GM23338 (cell line): ENCODE results near the gene NLRP6.

Experiments used
- CREB1 ChIP-seq: fragments of 250-450 bp; sonication (Bioruptor Pico); IDR thresholded peaks from 2 replicates; pipeline ENCODE4 v1.5.0; 2020; ENCODE audit warnings: low read depth, mild to moderate bottlenecking, moderate library complexity
- EZH2 ChIP-seq: fragments of 200-600 bp; sonication (generic); IDR thresholded peaks from one replicate; pipeline ENCODE4 v1.8.0; 2017; ENCODE audit warnings: antibody characterized with exemption, mild to moderate bottlenecking, low read depth; ENCODE audit not compliant: unreplicated experiment
- EZH2phosphoT487 ChIP-seq: fragments of 200-600 bp; sonication (generic); IDR thresholded peaks from one replicate; pipeline ENCODE4 v1.8.1; 2018; ENCODE audit warnings: antibody characterized with exemption; ENCODE audit not compliant: unreplicated experiment
- JUNB ChIP-seq: IDR thresholded peaks from one replicate; pipeline ENCODE4 v1.6.1; 2016; ENCODE audit warnings: antibody characterized with exemption; ENCODE audit not compliant: unreplicated experiment
- NANOG ChIP-seq: IDR thresholded peaks from 2 replicates; pipeline ENCODE4 v1.6.1; 2016; ENCODE audit warnings: antibody characterized with exemption, borderline replicate concordance
- POLR2AphosphoS5 ChIP-seq: IDR thresholded peaks from 2 replicates; pipeline ENCODE4 v1.6.1; 2016; ENCODE audit warnings: antibody characterized with exemption, low read depth
- STAT1 ChIP-seq: IDR thresholded peaks from one replicate; pipeline ENCODE4 v1.6.1; 2016; ENCODE audit warnings: antibody characterized with exemption; ENCODE audit not compliant: unreplicated experiment
- ZNF114 ChIP-seq: fragments of 250-450 bp; sonication (Bioruptor Pico); IDR thresholded peaks from 2 replicates; pipeline ENCODE4 v1.5.0; 2020; ENCODE audit warnings: mild to moderate bottlenecking, moderate library complexity
- ZNF331 ChIP-seq: fragments of 250-450 bp; sonication (Bioruptor Pico); IDR thresholded peaks from 2 replicates; pipeline ENCODE4 v1.5.0; 2020; ENCODE audit warnings: low read depth, mild to moderate bottlenecking, moderate library complexity
- TF ChIP-seq, protein P1 (sequence below), 2 experiments: fragments of 200-600 bp in 1 of 2; sonication (generic) in 1 of 2; conservative IDR thresholded peaks; 2 replicates each; pipeline versions ENCODE4 v1.5.1 to v1.6.1; 2016 to 2017; ENCODE audit warnings: antibody characterized with exemption in 2 of 2, low read depth in 2 of 2, mild to moderate bottlenecking in 2 of 2, moderate library complexity in 1 of 2
- TF ChIP-seq, protein P2 (sequence below): IDR thresholded peaks from one replicate; pipeline ENCODE4 v1.6.1; 2018; ENCODE audit warnings: antibody characterized with exemption; ENCODE audit not compliant: unreplicated experiment
- TF ChIP-seq, protein P3 (sequence below): IDR thresholded peaks from 2 replicates; pipeline ENCODE4 v1.6.1; 2016; ENCODE audit warnings: antibody characterized with exemption

DNA sequence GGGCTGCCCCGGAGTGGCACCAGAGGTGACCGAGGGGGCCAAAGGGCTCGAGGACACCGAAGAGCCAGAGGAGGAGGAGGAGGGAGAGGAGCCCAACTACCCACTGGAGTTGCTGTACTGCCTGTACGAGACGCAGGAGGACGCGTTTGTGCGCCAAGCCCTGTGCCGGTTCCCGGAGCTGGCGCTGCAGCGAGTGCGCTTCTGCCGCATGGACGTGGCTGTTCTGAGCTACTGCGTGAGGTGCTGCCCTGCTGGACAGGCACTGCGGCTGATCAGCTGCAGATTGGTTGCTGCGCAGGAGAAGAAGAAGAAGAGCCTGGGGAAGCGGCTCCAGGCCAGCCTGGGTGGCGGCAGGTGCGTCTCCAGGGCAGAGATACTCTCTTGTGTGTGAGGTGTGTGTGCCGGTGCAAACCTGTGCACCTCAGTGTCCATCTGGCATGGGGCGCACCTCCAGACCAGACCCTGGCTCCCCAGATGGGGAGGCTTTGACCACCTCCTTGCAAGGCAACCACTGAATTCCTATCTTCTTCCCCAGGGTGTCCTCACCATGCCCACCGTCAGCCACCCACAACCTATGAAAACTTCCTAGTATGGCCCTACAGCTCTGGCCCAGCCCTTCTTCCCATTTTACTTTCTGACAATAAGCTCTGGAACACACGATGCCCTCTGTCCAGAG, 3.4 kb downstream of the NLRP6 start:
- TF ChIP-seq POLR2AphosphoS5 (no peak), STAT1 (no peak), ZNF331 (no peak), ZNF114 (CRISPR knock-in tag) (no peak), EZH2 (no peak), EZH2phosphoT487 (no peak), CREB1 (CRISPR knock-in tag) (no peak), NANOG (no peak), JUNB (no peak)
- TF ChIP-seq, protein P1, sequence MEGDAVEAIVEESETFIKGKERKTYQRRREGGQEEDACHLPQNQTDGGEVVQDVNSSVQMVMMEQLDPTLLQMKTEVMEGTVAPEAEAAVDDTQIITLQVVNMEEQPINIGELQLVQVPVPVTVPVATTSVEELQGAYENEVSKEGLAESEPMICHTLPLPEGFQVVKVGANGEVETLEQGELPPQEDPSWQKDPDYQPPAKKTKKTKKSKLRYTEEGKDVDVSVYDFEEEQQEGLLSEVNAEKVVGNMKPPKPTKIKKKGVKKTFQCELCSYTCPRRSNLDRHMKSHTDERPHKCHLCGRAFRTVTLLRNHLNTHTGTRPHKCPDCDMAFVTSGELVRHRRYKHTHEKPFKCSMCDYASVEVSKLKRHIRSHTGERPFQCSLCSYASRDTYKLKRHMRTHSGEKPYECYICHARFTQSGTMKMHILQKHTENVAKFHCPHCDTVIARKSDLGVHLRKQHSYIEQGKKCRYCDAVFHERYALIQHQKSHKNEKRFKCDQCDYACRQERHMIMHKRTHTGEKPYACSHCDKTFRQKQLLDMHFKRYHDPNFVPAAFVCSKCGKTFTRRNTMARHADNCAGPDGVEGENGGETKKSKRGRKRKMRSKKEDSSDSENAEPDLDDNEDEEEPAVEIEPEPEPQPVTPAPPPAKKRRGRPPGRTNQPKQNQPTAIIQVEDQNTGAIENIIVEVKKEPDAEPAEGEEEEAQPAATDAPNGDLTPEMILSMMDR (conservative IDR thresholded peaks at IDR 0.05; ENCODE audit: low read depth in 2 of 2), result no peak
- TF ChIP-seq, protein P2, sequence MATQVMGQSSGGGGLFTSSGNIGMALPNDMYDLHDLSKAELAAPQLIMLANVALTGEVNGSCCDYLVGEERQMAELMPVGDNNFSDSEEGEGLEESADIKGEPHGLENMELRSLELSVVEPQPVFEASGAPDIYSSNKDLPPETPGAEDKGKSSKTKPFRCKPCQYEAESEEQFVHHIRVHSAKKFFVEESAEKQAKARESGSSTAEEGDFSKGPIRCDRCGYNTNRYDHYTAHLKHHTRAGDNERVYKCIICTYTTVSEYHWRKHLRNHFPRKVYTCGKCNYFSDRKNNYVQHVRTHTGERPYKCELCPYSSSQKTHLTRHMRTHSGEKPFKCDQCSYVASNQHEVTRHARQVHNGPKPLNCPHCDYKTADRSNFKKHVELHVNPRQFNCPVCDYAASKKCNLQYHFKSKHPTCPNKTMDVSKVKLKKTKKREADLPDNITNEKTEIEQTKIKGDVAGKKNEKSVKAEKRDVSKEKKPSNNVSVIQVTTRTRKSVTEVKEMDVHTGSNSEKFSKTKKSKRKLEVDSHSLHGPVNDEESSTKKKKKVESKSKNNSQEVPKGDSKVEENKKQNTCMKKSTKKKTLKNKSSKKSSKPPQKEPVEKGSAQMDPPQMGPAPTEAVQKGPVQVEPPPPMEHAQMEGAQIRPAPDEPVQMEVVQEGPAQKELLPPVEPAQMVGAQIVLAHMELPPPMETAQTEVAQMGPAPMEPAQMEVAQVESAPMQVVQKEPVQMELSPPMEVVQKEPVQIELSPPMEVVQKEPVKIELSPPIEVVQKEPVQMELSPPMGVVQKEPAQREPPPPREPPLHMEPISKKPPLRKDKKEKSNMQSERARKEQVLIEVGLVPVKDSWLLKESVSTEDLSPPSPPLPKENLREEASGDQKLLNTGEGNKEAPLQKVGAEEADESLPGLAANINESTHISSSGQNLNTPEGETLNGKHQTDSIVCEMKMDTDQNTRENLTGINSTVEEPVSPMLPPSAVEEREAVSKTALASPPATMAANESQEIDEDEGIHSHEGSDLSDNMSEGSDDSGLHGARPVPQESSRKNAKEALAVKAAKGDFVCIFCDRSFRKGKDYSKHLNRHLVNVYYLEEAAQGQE, result no peak
- TF ChIP-seq, protein P3, sequence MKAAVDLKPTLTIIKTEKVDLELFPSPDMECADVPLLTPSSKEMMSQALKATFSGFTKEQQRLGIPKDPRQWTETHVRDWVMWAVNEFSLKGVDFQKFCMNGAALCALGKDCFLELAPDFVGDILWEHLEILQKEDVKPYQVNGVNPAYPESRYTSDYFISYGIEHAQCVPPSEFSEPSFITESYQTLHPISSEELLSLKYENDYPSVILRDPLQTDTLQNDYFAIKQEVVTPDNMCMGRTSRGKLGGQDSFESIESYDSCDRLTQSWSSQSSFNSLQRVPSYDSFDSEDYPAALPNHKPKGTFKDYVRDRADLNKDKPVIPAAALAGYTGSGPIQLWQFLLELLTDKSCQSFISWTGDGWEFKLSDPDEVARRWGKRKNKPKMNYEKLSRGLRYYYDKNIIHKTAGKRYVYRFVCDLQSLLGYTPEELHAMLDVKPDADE, result no peak
